OCI-LY1 (cell line): Measurements from ENCODE around the gene MFNG.

Experiments used
- CTCF ChIP-seq: fragments of 200-600 bp; sonication (generic), shearing (Covaris generic); IDR thresholded peaks from 2 replicates; pipeline ENCODE4 v1.5.1; 2017; ENCODE audit warnings: mild to moderate bottlenecking, antibody characterized with exemption, low read length, moderate library complexity, mixed read lengths
- EZH2 ChIP-seq: fragments of 200-600 bp; sonication (generic), shearing (Covaris generic); IDR thresholded peaks from 2 replicates; pipeline ENCODE4 v1.8.0; 2017; ENCODE audit warnings: borderline replicate concordance, mixed run types, mild to moderate bottlenecking, antibody characterized with exemption, low read length, moderate library complexity, mixed read lengths

GRCh38 chr22:37445501-37445900 lies 40.7 kb downstream of the MFNG start:
- TF ChIP-seq CTCF: no peak
- TF ChIP-seq EZH2: no peak
